ENCODE measurements around the gene LINS1. TPM values are rescaled to one million over a fixed set of nuclear protein-coding genes. Genes with fewer than 3 reads are reported as not detected.

LINS1 gene
- polyA plus RNA-seq, 6 donors from 2014 or later = 10.2 to 25.3 (median 17.2) TPM

DNA sequence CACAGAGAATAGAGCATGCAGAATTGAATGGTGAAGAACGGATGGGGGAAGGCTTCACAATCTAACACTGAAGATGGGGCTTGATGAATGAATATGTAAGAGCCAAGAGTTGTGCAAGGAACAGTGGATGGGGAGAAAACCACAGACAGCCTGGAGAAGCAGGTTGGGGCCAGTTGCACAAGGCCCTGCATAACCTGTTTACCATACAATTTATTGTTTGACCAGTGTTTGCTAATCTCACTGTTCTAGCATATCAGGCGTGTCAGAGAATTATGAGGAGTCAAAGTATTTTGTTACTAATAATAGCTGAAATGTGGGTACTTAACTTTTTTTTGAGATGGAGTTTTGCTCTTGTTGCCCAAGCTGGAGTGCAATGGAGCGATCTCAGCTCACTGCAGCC, 36.4 kb downstream of the LINS1 start:
- DNase-seq (no peak), ATAC-seq (ENCODE audit: low read depth in 2 of 2) (no peak)
- no peak overlapping the region for H3K4me3 Mint-ChIP-seq
- no peaks in the 10 kb centered on the region for H3K27me3 Mint-ChIP-seq
- peaks cover 5 to 6% of the 10 kb centered on the region in 2 donors for H3K36me3 Mint-ChIP-seq
- no peaks in the 10 kb centered on the region for H3K9me3 Mint-ChIP-seq
- no peaks in the 10 kb centered on the region for H3K4me1 Mint-ChIP-seq
- no peak overlapping the region for H3K27ac Mint-ChIP-seq

DNA sequence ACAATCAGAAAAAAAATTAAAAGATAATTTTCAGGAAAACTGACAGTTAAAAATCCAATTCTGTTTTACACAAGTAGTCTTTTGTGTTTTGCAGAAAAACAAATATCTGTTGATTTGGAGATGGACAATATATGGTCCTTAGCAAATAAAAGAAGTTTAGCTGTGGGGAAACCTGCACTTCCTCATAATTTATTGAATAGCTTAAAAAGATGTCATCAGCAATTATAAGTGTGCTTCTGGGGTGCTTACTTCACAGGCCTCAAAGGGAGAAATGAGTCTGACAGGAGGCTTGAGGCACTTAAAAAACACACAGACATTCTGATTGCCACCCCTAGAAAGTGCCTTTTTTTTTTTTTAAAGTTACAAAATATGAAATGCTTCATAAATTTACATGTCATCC, 41.7 kb downstream of the LINS1 start:
- Mint-ChIP-seq H3K4me3 (no peak overlapping the region), H3K27me3 (no peaks in the 10 kb centered on the region), H3K4me1 (no peaks in the 10 kb centered on the region), H3K36me3 (peaks cover 0 to 6% of the 10 kb centered on the region in 2 donors), H3K9me3 (peaks cover 0 to 1% (median 0%) of the 10 kb centered on the region in 7 donors), H3K27ac (no peak overlapping the region)
- no peak for DNase-seq
- no peak for ATAC-seq (ENCODE audit: low read depth in 2 of 2)

DNA sequence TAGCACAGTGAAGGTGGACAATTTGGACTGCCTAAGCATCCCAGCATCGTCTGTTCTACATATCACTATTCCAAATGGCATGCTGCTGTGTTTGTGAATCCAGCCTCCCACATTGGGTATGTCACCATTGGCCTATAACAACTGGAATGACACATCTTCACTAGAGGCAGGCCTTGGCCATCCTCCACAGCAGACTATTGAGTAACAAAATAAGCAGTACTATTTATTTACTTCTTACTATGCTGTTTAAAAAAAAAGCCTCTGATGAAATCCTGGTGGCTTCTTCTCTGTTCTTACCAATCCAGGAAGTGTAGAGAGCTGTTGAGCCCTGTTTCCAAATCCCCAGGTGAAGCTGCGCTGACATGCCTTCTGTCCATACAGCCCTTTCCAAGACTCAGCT, 42.7 kb downstream of the LINS1 start:
- Mint-ChIP-seq H3K36me3 (peaks cover 0 to under 1% of the 10 kb centered on the region in 2 donors), H3K27ac (no peak overlapping the region), H3K9me3 (peaks cover 0 to 1% (median 0%) of the 10 kb centered on the region in 7 donors), H3K4me3 (no peak overlapping the region), H3K27me3 (no peaks in the 10 kb centered on the region), H3K4me1 (no peaks in the 10 kb centered on the region)
- ATAC-seq (ENCODE audit: low read depth in 2 of 2) (no peak), DNase-seq (no peak)

DNA sequence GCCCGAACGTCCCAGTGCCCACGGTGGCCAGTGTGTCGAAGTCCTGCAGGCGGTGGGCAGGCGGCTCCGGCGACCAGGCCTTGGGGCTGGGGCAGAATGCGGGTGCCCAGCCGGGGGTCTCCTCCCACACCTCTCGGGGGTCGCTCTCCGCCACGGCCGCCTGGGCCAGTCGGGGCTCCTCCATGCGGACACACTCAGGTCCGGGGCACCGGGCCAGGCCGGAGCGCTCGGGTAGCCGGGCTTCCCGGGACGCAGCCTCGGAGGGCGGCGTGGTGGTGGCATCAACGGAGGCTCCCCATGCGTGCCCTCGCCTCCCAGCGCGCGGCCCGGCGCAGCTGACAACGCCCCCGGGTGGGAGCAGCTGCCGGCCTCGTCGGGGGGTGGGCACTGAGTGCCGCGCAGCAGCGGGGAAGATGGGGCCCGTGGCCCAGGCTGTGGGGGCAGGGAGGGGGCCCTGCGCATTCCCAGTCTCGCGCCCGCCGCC, 43.2 kb downstream of the LINS1 start:
- Mint-ChIP-seq H3K4me1 (no peaks in the 10 kb centered on the region), H3K9me3 (peaks cover 0 to 1% (median 0%) of the 10 kb centered on the region in 7 donors), H3K36me3 (no peaks in the 10 kb centered on the region), H3K27me3 (no peaks in the 10 kb centered on the region), H3K4me3 (no peak overlapping the region), H3K27ac (no peak overlapping the region)
- DNase-seq = no peak
- no peak for ATAC-seq (ENCODE audit: low read depth in 2 of 2)

DNA sequence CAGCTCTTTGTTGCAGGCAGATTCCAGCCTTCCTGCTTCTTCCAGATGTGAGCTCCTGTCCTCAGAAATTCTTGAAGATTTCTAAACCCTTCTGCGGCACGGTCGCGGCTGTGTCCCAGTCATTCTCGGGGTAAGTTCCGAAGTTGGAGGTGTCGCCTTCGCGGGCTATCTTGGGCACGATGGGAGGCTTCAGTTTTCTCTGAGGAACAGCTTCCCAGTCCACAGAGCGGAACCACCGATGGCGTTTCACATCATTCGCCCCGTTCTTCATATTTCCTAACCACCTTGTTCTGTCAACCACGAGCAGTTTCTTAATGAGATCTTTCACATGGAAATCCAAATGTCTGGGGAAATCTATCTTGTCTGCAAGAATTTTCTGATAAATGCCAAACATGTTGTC, 48.5 kb downstream of the LINS1 start:
- H3K4me3 Mint-ChIP-seq = no peak overlapping the region
- no peaks in the 10 kb centered on the region for H3K36me3 Mint-ChIP-seq
- no peak overlapping the region for H3K27ac Mint-ChIP-seq
- no peak for DNase-seq
- H3K27me3 Mint-ChIP-seq = no peaks in the 10 kb centered on the region
- no peaks in the 10 kb centered on the region for H3K4me1 Mint-ChIP-seq
- ATAC-seq (ENCODE audit: low read depth in 2 of 2) = no peak
- peaks cover 0 to 19% (median 10%) of the 10 kb centered on the region in 7 donors for H3K9me3 Mint-ChIP-seq

DNA sequence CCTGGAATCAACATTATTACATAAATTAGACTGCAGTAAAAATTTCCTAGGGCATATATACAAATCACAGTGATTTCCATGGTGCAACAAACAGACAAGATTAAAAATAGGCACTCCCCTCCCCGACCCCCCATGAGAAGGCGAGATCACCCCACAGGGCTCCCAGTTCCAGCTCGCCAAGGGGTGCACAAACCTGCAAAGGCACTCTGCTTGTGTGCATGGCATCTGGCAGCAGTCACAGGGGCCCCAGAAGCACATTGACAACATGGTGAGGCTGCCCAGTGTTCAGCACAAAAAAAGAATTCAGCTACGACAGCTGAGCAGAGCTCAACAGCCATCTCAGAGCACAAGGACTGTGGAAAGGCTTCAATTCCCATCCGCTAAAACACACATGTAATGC, 54.0 kb downstream of the LINS1 start:
- no peaks in the 10 kb centered on the region for H3K4me1 Mint-ChIP-seq
- ATAC-seq (ENCODE audit: low read depth in 2 of 2) (no peak), DNase-seq (no peak)
- no peaks in the 10 kb centered on the region for H3K36me3 Mint-ChIP-seq
- H3K4me3 Mint-ChIP-seq = no peak overlapping the region
- H3K27me3 Mint-ChIP-seq = peaks cover 0 to 17% (median 4%) of the 10 kb centered on the region in 3 donors
- H3K27ac Mint-ChIP-seq = no peak overlapping the region
- peaks cover 0 to 17% (median 10%) of the 10 kb centered on the region in 7 donors for H3K9me3 Mint-ChIP-seq

DNA sequence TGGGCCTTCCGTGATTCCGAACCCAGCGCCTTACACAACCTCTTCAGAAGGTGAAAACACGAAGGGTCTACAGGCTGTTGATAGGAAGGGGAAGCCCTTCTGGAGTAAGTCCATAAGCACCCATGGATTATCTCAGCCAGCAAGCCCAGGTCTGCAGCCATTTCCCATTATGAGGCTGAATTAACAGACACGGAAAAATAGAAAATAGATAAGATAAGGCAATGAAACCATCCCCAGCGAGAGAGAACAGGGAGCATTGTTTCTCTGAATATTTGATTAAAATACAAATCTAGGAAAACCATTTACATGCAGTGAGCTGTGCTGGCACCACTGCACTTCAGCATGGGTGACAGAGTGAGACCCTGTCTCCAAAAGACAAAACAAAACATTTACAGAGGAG, 57.0 kb downstream of the LINS1 start:
- Mint-ChIP-seq H3K9me3 (peaks cover 0 to 8% (median 2%) of the 10 kb centered on the region in 7 donors), H3K36me3 (no peaks in the 10 kb centered on the region), H3K4me1 (no peaks in the 10 kb centered on the region), H3K27ac (no peak overlapping the region), H3K27me3 (peaks cover 10 to 27% (median 11%) of the 10 kb centered on the region in 3 donors), H3K4me3 (no peak overlapping the region)
- ATAC-seq (ENCODE audit: low read depth in 2 of 2) (no peak), DNase-seq (no peak)

DNA sequence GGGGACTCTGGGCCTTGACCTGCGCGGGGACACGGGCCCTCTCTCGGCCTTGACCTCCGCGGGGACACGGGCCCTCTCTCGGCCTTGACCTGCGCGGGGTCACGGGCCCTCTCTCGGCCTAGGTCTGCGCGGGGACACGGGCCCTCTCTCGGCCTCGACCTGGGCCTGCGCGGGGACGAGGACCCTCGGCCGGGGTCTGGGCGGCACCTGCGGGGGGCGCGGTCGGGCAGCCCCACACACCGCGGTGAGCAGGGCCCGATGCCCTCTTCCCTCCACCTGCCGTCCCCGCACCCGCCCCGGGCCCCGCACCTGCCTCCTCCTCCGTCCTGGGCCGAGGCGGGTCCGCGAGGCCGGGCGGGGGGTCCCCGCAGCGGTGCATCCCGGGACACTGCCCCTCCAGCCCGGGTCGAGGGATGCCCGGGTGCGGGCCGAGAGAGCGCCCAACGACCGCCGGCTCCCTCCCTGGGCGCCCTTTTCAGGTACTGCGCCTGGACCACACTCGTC, 57.6 kb downstream of the LINS1 start:
- H3K9me3 Mint-ChIP-seq = peaks cover 0 to 7% (median 2%) of the 10 kb centered on the region in 7 donors
- peaks cover 10 to 27% (median 11%) of the 10 kb centered on the region in 3 donors for H3K27me3 Mint-ChIP-seq
- no peak overlapping the region for H3K4me3 Mint-ChIP-seq
- no peaks in the 10 kb centered on the region for H3K36me3 Mint-ChIP-seq
- H3K27ac Mint-ChIP-seq = no peak overlapping the region
- ATAC-seq (ENCODE audit: low read depth in 2 of 2) = no peak
- no peak for DNase-seq
- no peaks in the 10 kb centered on the region for H3K4me1 Mint-ChIP-seq

DNA sequence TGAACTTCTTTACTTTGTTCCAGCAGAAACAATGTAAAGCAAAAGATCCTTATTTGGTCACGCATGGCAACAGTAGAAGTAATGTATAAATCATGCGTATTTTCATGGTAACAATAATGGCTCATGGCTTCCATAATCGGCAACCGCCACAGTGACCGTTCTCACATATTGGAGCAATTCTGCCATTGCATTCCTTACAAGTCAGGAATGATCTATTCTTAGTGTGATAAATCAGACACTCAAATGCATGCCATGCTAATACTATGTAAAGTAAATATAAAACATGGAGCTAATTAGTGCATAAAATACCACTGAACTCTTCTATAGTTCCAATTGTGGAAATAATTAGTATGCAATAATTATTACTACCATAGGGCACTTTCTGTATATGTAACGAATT, 59.7 kb downstream of the LINS1 start:
- Mint-ChIP-seq H3K4me3 (no peak overlapping the region), H3K27ac (no peak overlapping the region), H3K27me3 (peaks cover 10 to 27% (median 11%) of the 10 kb centered on the region in 3 donors), H3K4me1 (peaks cover 5 to 8% (median 6%) of the 10 kb centered on the region in 3 donors), H3K36me3 (no peaks in the 10 kb centered on the region), H3K9me3 (peaks cover 0 to 20% (median 9%) of the 10 kb centered on the region in 7 donors)
- ATAC-seq (ENCODE audit: low read depth in 2 of 2) (no peak), DNase-seq (no peak)

DNA sequence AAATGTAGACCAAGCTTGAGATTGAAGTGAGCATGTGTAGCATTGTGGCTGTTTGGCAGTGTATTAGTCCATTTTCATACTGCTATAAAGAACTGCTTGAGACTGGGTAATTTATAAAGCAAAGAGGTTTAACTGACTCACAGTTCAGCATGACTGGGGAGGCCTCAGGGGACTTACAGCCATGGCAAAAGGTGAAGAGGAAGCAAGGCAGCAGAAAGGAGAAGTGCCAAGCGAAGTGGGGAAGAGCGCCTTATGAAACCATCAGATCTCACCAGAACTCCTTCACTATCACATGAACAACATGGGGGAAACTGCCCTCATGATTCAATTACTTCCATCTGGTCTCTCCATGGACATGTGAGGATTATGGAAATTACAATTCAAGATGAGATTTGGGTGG, 64.7 kb downstream of the LINS1 start:
- H3K27me3 Mint-ChIP-seq = peaks cover 11 to 20% (median 18%) of the 10 kb centered on the region in 3 donors
- peak overlapping the region in 2 of 6 donors; percentile 78 to 88 for H3K27ac Mint-ChIP-seq
- H3K4me3 Mint-ChIP-seq = peak overlapping the region in 1 of 8 donors; percentile 16
- peaks cover 13 to 15% (median 14%) of the 10 kb centered on the region in 3 donors for H3K4me1 Mint-ChIP-seq
- DNase-seq (peak; percentile 35), ATAC-seq (ENCODE audit: low read depth in 2 of 2) (peak; percentile 94 to 98)
- H3K36me3 Mint-ChIP-seq = no peaks in the 10 kb centered on the region
- H3K9me3 Mint-ChIP-seq = peaks cover 0 to 22% (median 8%) of the 10 kb centered on the region in 7 donors

DNA sequence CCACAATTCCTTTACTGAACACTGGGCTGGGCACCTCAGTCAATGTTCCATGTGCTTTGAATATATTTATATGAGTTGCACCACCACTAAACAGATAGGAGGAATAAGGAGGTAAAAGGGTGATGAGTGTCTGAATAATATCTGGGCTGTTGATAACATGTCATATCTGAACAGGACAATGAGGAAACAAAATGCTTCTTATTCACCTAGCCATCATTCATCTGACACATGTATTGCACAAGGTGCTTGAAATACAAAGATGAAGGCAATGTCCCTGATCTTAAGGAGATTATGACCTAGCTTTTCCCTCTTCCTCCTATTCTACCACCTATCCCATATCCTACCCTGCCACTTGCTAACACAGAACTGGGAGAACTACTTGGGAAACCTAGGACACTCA, 65.3 kb downstream of the LINS1 start:
- peaks cover 13 to 15% (median 14%) of the 10 kb centered on the region in 3 donors for H3K4me1 Mint-ChIP-seq
- H3K27ac Mint-ChIP-seq = no peak overlapping the region
- DNase-seq (no peak), ATAC-seq (ENCODE audit: low read depth in 2 of 2) (no peak)
- peaks cover 17 to 24% (median 23%) of the 10 kb centered on the region in 3 donors for H3K27me3 Mint-ChIP-seq
- no peaks in the 10 kb centered on the region for H3K36me3 Mint-ChIP-seq
- H3K9me3 Mint-ChIP-seq = peaks cover 0 to 22% (median 8%) of the 10 kb centered on the region in 7 donors
- H3K4me3 Mint-ChIP-seq = no peak overlapping the region

DNA sequence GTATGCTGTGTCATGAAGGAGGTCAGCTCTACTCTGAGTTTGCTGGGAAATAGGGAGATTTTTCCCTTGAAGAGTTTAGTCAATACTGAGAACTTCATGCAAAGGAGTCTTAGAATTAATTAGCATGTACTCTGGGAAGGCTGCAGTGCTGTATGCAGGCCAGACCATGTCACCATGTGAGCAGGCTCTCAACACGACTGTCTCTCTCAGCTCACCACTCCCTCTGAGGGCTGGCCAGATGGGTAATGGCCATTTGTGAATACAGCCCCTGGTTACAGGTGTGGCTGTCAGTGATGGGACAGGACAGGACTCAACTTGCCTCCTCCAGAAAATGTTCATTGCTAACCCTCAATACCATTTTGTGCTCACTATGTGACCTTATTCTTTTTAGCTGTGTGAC, 68.1 kb downstream of the LINS1 start:
- Mint-ChIP-seq H3K27me3 (peaks cover 22 to 35% (median 31%) of the 10 kb centered on the region in 3 donors), H3K27ac (no peak overlapping the region), H3K36me3 (no peaks in the 10 kb centered on the region), H3K4me3 (no peak overlapping the region), H3K9me3 (peaks cover 0 to 12% (median 3%) of the 10 kb centered on the region in 7 donors), H3K4me1 (peaks cover 13 to 15% (median 14%) of the 10 kb centered on the region in 3 donors)
- ATAC-seq (ENCODE audit: low read depth in 2 of 2) (no peak), DNase-seq (no peak)

DNA sequence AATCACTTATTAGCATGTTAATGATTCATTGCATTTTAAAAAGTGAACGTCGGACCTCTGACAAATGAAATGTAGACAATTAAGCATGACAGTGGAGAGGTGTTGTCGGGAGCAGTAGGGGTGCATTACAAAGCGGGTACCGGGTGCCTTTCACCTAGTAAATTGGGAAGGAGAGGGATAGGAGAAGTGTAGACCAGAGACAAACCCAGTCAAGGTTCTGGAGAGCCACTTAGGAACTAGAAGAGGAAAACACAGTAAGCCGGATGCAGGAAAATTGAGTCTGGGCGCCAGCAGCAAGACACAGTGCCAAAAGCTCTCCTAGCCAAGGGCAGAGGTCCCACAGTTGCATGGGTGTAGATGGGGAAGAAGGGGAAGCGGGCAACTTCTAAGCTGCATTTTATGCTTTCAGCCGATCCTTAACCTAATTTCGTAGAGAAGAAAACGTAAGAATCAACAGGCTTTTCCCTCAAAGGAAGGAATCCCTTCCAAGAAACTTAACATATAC, 70.1 kb downstream of the LINS1 start:
- Mint-ChIP-seq H3K9me3 (no peaks in the 10 kb centered on the region), H3K4me1 (peaks cover 3 to 4% (median 3%) of the 10 kb centered on the region in 3 donors), H3K27me3 (peaks cover 22 to 43% (median 38%) of the 10 kb centered on the region in 3 donors), H3K4me3 (no peak overlapping the region), H3K36me3 (no peaks in the 10 kb centered on the region), H3K27ac (no peak overlapping the region)
- ATAC-seq (ENCODE audit: low read depth in 2 of 2) (no peak), DNase-seq (no peak)

DNA sequence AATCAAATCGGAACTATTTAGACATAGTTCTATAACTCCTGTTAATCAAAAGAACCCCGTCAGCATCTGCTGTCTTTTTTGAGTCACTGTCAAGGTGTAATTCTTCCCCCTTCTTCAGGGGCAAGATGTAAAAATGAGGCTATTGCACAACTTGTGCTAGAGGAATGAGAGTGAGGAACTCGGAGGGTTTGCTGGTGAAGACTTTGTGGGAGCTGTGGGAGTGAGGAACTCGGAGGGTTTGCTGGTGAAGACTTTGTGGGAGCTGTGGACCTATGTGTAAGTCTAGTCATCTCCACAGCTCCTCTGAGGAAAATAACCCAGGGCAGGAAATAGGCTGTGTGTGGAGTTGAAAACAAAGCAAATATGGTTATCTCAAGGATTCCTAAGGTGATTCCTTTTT, 70.8 kb downstream of the LINS1 start:
- H3K4me3 Mint-ChIP-seq = no peak overlapping the region
- no peaks in the 10 kb centered on the region for H3K4me1 Mint-ChIP-seq
- H3K36me3 Mint-ChIP-seq = no peaks in the 10 kb centered on the region
- no peak overlapping the region for H3K27ac Mint-ChIP-seq
- no peaks in the 10 kb centered on the region for H3K9me3 Mint-ChIP-seq
- ATAC-seq (ENCODE audit: low read depth in 2 of 2) = no peak
- no peak for DNase-seq
- H3K27me3 Mint-ChIP-seq = peaks cover 22 to 43% (median 41%) of the 10 kb centered on the region in 3 donors
